ENCODE measurements around the gene OSBP2. TPM values are rescaled to one million over a fixed set of nuclear protein-coding genes. Genes with fewer than 3 reads are reported as not detected.

The OSBP2 gene
- total RNA-seq, 3 donors from 2014 or later, result 2.9 to 5.3 (median 3.4) TPM

- DNase-seq, result no peak
Observed at GRCh38 chr22:30858976-30859713, 164.5 kb downstream of the OSBP2 start.

GRCh38 chr22:30859714-30860095, 165.0 kb downstream of the OSBP2 start:
- no peak for DNase-seq
- Histone ChIP-seq H3K36me3 (ENCODE audit: low read depth) (no peaks in the 10 kb centered on the region), H3K4me3 (no peak overlapping the region), H3K9me3 (no peaks in the 10 kb centered on the region), H3K4me1 (ENCODE audit: low read depth) (no peaks in the 10 kb centered on the region)
- no peak for TF ChIP-seq CTCF (IDR thresholded peaks at IDR 0.05)
- intact Hi-C loops (cut with DNase I, micrococcal nuclease), result no loop called here
- no peak for ATAC-seq

More at GRCh38 chr22:30858976-30859713, 164.5 kb downstream of the OSBP2 start:
- intact Hi-C loops (cut with DNase I, micrococcal nuclease), result no loop called here
- no peaks in the 10 kb centered on the region for H3K36me3 ChIP-seq (ENCODE audit: low read depth)
- no peak overlapping the region for H3K4me3 ChIP-seq
- no peaks in the 10 kb centered on the region for H3K9me3 ChIP-seq
- H3K4me1 ChIP-seq (ENCODE audit: low read depth), result no peaks in the 10 kb centered on the region
- no peak for ATAC-seq
- no peak for TF ChIP-seq CTCF (IDR thresholded peaks at IDR 0.05)

DNA sequence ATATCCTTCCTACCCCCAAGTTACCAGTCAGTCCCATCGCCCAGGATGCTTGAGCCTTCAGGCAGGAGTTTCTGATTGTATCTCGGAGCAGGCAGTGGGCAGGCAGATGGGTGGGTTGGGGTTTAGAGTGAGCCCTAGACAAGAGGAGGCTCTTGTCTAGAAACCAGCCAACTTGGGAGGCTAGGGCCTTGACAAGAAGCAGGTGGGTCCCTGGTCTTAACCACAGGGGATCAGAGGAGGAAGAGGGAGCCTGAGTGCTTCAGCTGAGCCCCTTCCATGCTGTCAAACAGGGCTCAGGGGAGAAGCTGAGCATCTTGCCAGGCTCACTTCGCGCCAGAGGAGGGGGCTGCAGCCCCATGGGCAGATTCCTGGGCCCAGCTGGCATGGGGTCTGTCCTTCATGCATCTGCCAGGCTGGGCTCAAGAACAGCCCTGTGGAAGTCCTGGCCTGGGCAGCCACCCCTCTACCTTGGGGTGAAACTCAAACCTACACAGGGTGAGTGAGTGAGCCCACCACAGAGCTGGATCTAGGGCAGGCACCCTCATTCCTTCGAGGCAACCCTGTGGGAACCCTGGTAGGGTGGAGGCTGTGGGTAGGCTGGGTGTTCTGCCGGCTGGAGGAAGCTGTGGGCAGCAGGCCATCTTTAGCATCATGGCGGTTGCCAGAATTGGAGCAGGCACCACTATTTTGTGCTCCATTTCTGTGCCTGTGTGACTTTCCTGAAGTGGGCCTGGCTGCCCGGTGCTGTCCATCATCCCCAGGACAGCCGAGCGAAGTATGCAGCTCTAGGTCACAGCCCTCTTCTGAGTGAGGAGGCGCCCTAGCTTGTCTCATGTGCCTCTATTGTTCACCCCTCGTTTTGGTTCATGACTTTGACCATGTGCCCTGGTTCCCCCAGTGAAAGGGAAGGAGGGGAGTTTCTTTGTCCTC, 165.8 kb downstream of the OSBP2 start:
- no peaks in the 10 kb centered on the region for H3K9me3 ChIP-seq
- H3K4me3 ChIP-seq, result no peak overlapping the region
- H3K4me1 ChIP-seq (ENCODE audit: low read depth), result no peaks in the 10 kb centered on the region
- ATAC-seq (no peak), DNase-seq (peak in 1 of 3 donors; percentile 4)
- intact Hi-C loops (cut with DNase I, micrococcal nuclease), result no loop called here
- H3K36me3 ChIP-seq (ENCODE audit: low read depth), result no peaks in the 10 kb centered on the region
- TF ChIP-seq CTCF (IDR thresholded peaks at IDR 0.05), result no peak

- Histone ChIP-seq H3K4me1 (ENCODE audit: low read depth) (no peaks in the 10 kb centered on the region), H3K36me3 (ENCODE audit: low read depth) (no peaks in the 10 kb centered on the region), H3K4me3 (no peak overlapping the region), H3K9me3 (no peaks in the 10 kb centered on the region)
- DNase-seq (no peak), ATAC-seq (no peak)
- no peak for TF ChIP-seq CTCF (IDR thresholded peaks at IDR 0.05)
- intact Hi-C loops (cut with DNase I, micrococcal nuclease), result no loop called here
Observed at GRCh38 chr22:30861131-30861530, 166.5 kb downstream of the OSBP2 start.

DNA sequence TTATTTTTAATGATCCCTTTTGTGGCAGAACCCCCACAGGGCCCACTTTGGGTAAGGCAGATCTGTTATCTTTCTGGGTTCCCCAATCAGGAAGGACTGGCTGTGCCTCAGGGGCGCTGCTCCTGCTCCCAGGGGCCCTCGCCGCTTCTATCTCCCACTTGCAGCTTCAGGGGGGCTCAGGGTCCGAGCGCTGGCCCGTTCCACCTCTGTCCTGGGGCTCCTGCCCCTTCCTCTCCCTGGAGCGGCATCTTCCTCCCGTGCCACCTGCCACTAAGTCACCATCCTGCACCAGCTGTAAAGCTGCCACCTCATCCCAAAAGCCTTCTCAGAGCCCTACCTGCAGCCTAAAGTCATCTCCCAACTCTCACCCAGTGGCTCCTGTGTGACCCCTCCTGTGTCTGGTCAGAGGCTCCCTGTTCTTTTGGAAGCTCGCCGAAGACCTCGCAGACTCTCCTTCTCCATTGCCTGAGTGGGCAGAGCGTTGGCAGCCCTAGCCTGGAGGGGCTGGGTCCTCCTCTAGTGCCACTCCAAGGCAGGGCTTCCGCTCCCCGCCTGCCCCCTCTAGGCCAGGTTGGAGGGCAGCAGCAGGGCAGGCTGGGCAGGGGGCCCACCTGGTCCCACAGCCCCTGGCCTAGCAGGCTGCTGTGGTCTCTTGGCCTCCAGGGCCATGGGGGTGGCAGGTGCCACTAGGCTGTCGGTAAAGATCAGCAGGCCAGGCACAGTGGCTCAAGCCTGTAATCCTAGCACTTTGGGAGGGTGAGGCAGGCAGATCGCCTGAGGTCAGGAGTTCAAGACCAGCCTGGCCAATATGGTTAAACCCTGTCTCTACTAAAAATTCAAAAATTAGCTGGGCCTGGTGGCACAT, 167.2 kb downstream of the OSBP2 start:
- ATAC-seq (no peak), DNase-seq (no peak)
- H3K9me3 ChIP-seq, result no peaks in the 10 kb centered on the region
- no peaks in the 10 kb centered on the region for H3K4me1 ChIP-seq (ENCODE audit: low read depth)
- intact Hi-C loops (cut with DNase I, micrococcal nuclease), result no loop called here
- no peaks in the 10 kb centered on the region for H3K36me3 ChIP-seq (ENCODE audit: low read depth)
- no peak for TF ChIP-seq CTCF (IDR thresholded peaks at IDR 0.05)
- H3K4me3 ChIP-seq, result no peak overlapping the region

Measured in mucosa of descending colon (tissue), 3 donors.